D341Med (cell line): ENCODE data around the gene PRMT6.

Experiments used
- DNase-seq: peaks from one replicate; pipeline ENCODE4 v3.0.0; 2012; ENCODE audit warnings: low spot score

PRMT6 gene

GRCh38 chr1:107095647-107096046 is 39.2 kb downstream of the PRMT6 start:
- DNase-seq: no peak

- DNase-seq: no peak
Observed at GRCh38 chr1:107096690-107097089, 40.2 kb downstream of the PRMT6 start.

- DNase-seq: no peak
Observed at GRCh38 chr1:107098961-107099360, 42.5 kb downstream of the PRMT6 start.

DNA sequence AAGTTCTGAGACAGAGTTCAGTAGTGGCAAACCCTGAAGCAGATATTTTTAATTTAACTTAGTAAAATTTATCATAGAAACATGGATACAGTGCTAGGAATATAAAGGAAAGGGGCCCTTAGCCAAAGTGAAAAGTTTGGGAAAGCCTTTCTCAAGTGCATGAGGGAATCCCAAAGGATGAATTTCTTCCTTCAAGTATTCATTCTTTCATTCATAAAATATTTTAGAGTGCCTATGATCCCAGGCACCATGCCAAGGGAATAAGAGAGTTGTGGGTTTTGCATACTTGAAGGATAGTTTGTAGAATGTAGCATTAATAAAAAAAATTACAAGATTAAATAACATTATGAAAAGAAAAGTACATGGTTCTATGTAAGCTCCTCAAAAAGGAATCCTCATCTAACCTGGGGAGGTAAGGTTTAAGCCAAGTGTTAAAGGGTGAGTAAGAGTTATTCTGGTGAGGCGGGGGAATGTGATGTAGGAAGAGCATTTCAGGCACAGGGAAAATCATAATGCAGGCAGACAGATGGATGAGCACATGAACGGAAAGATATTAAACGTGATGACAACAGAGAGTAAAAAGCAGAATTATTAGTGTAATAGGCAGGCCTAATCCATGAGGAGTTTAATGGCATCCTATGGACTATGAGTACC is 44.0 kb downstream of the PRMT6 start:
- no peak for DNase-seq

DNA sequence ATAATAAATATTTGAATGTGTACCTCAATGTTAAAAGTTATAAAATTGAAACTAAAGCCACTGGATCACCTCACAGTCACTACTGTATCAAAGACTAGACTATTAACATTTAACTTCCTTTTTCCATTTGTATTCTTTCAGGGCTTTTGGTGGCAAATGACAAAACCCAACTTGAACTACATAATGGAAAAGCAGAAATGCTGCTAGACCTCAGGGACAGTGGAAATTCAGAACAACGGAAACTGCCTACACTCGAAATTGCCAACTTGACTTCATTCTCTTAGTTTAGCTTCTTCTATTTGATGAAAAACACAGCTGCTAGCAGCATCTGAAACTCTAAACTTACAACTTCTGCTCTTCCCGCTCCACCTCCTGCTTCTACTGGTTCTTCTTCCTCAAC is 49.4 kb downstream of the PRMT6 start:
- no peak for DNase-seq
